PFSK-1 (cell line): ENCODE results near the gene FARS2.

Experiments used
- FOXP2 ChIP-seq: optimal IDR thresholded peaks from 2 replicates; pipeline ENCODE3; 2011; ENCODE audit warnings: borderline replicate concordance, control low read depth, inconsistent platforms; ENCODE audit not compliant: insufficient read depth; ENCODE audit errors: extremely low read length, extremely low read depth
- POLR2AphosphoS5 ChIP-seq: IDR thresholded peaks from 2 replicates; pipeline ENCODE4 v1.6.1; 2012; ENCODE audit warnings: low read depth, mild to moderate bottlenecking, control low read depth, low read length, moderate library complexity
- SIN3A ChIP-seq: IDR thresholded peaks from 2 replicates; pipeline ENCODE4 v1.6.1; 2012; ENCODE audit warnings: mild to moderate bottlenecking, low read length, moderate library complexity, borderline replicate concordance; ENCODE audit not compliant: insufficient read depth
- TAF1 ChIP-seq: IDR thresholded peaks from 2 replicates; pipeline ENCODE4 v1.6.1; 2012; ENCODE audit warnings: low read length, control low read depth, borderline replicate concordance; ENCODE audit not compliant: insufficient read depth
- TF ChIP-seq, protein P1 (sequence below), 2 experiments: IDR thresholded peaks; 2 replicates each; pipeline versions ENCODE4 v1.6.1 to v1.8.0; 2011 to 2012; ENCODE audit warnings: low read depth in 2 of 2, low read length in 2 of 2, control low read depth in 1 of 2, inconsistent platforms in 1 of 2, mild to moderate bottlenecking in 1 of 2, moderate library complexity in 1 of 2; ENCODE audit not compliant: insufficient read depth in 1 of 2

FARS2 gene

GRCh38 chr6:5541751-5542432, 280.6 kb downstream of the FARS2 start:
- TF ChIP-seq, protein P1, sequence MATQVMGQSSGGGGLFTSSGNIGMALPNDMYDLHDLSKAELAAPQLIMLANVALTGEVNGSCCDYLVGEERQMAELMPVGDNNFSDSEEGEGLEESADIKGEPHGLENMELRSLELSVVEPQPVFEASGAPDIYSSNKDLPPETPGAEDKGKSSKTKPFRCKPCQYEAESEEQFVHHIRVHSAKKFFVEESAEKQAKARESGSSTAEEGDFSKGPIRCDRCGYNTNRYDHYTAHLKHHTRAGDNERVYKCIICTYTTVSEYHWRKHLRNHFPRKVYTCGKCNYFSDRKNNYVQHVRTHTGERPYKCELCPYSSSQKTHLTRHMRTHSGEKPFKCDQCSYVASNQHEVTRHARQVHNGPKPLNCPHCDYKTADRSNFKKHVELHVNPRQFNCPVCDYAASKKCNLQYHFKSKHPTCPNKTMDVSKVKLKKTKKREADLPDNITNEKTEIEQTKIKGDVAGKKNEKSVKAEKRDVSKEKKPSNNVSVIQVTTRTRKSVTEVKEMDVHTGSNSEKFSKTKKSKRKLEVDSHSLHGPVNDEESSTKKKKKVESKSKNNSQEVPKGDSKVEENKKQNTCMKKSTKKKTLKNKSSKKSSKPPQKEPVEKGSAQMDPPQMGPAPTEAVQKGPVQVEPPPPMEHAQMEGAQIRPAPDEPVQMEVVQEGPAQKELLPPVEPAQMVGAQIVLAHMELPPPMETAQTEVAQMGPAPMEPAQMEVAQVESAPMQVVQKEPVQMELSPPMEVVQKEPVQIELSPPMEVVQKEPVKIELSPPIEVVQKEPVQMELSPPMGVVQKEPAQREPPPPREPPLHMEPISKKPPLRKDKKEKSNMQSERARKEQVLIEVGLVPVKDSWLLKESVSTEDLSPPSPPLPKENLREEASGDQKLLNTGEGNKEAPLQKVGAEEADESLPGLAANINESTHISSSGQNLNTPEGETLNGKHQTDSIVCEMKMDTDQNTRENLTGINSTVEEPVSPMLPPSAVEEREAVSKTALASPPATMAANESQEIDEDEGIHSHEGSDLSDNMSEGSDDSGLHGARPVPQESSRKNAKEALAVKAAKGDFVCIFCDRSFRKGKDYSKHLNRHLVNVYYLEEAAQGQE (IDR thresholded peaks at IDR 0.05; ENCODE audit: insufficient read depth in 1 of 2, low read depth in 2 of 2, low read length in 2 of 2): no peak
- TF ChIP-seq TAF1 (no peak), SIN3A (no peak), FOXP2 (no peak), POLR2AphosphoS5 (no peak)

DNA sequence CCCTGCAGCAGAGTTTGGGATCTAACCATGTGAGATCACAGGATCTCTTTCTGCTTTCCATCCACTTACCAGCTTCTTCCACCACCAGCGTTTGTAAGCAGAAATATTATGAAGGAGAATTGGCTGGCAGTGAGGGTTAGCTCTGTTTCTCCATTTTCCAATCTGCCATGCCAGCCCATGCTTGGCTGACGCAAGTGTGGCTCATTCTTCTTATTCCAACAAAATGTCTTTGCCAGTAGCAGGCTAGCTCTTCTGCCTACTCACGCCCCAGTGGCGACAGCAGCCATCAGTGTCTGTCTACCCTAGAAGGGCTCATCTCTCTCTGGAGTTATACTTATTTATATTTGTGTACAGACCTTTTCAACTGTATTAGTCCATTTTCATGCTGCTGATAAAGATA, 286.2 kb downstream of the FARS2 start:
- TF ChIP-seq, protein P1 (IDR thresholded peaks at IDR 0.05; ENCODE audit: insufficient read depth in 1 of 2, low read depth in 2 of 2, low read length in 2 of 2): no peak
- no peak for TF ChIP-seq TAF1

DNA sequence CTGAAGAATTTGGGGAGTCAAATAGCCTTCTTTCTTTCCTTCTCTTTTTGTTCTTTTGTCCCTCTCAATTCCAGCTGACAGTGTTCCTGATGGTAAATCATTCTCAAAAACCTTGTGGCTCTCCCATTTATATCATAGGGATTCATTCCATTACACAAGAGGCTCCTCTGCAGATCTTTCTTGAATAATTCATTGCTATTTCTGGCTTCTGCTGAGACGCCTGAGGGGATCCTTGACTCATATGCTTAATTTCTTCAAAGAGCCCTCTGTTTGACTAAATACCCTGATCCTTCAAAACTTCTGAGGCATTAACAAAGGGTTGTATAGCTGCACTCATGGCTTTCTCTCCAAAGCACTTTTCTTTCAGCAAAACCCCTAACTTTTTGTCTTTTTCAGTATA, 289.3 kb downstream of the FARS2 start:
- no peak for TF ChIP-seq FOXP2
- TF ChIP-seq, protein P1 (IDR thresholded peaks at IDR 0.05; ENCODE audit: insufficient read depth in 1 of 2, low read depth in 2 of 2, low read length in 2 of 2): no peak
- TF ChIP-seq POLR2AphosphoS5: no peak
- no peak for TF ChIP-seq TAF1
- no peak for TF ChIP-seq SIN3A

- TF ChIP-seq, protein P1 (IDR thresholded peaks at IDR 0.05; ENCODE audit: insufficient read depth in 1 of 2, low read depth in 2 of 2, low read length in 2 of 2): no peak
- no peak for TF ChIP-seq POLR2AphosphoS5
- no peak for TF ChIP-seq TAF1
- TF ChIP-seq SIN3A: no peak
- TF ChIP-seq FOXP2: no peak
Observed at GRCh38 chr6:5552243-5552642, 290.9 kb downstream of the FARS2 start.

DNA sequence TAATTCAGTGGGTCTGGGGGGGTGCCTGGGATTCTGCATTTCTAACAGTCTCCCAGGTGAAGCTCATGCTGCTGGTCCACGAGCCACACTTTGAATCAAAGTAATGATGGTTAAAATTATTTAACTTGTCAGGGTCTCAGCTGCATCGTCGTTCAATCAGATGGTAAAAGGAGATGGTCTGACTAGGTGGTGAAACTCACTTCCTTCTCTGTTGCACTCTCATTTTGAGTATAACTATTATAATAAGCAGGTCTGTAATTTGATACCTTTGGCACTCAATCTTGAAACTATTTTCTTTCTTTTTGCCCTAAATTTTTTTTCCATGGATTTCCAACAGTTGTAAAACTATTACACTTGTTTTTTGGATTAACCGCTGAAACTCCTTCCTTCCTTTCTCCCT, 292.5 kb downstream of the FARS2 start:
- TF ChIP-seq POLR2AphosphoS5: no peak

GRCh38 chr6:5554226-5554625, 292.9 kb downstream of the FARS2 start:
- no peak for TF ChIP-seq FOXP2
- no peak for TF ChIP-seq TAF1
